ENCODE results near the gene SLC37A2.
"Not testable (repeated sequence)": the region's sequence is repeated elsewhere in the genome, so short reads cannot be mapped to it uniquely, and the experiment has no call there.

Gene SLC37A2

GRCh38 chr11:125062931-125063428 lies at the start of gene SLC37A2:
TSS of gene SLC37A2 (plus strand) at chr11:125063305. CDS start at chr11:125063368, 63 bp downstream.
- peak; percentile 39 to 56 for DNase-seq (ENCODE audit: extremely low read depth in 1 of 2, low read depth in 1 of 2)

- no peak for DNase-seq (ENCODE audit: extremely low read depth in 1 of 2, low read depth in 1 of 2)
These were observed 46.7 kb upstream of the SLC37A2 start for GRCh38 chr11:125016413-125016812.

- no peak for DNase-seq (ENCODE audit: extremely low read depth in 1 of 2, low read depth in 1 of 2)
These were observed 42.8 kb upstream of the SLC37A2 start for GRCh38 chr11:125020342-125020741.

- DNase-seq (ENCODE audit: extremely low read depth in 1 of 2, low read depth in 1 of 2), result no peak
These were observed 40.6 kb upstream of the SLC37A2 start for GRCh38 chr11:125022551-125022950.

- DNase-seq (ENCODE audit: extremely low read depth in 1 of 2, low read depth in 1 of 2), result no peak
These were observed 37.1 kb upstream of the SLC37A2 start for GRCh38 chr11:125025968-125026367.

- not testable (repeated sequence) for DNase-seq (ENCODE audit: extremely low read depth in 1 of 2, low read depth in 1 of 2)
These were observed 33.7 kb upstream of the SLC37A2 start for GRCh38 chr11:125029431-125029830.

- DNase-seq (ENCODE audit: extremely low read depth in 1 of 2, low read depth in 1 of 2), result no peak
These were observed 26.2 kb upstream of the SLC37A2 start for GRCh38 chr11:125036933-125037332.

- no peak for DNase-seq (ENCODE audit: extremely low read depth in 1 of 2, low read depth in 1 of 2)
These were observed 13.8 kb upstream of the SLC37A2 start for GRCh38 chr11:125049164-125049792.

- DNase-seq (ENCODE audit: extremely low read depth in 1 of 2, low read depth in 1 of 2), result no peak
These were observed 11.1 kb upstream of the SLC37A2 start for GRCh38 chr11:125052047-125052446.

- no peak for DNase-seq (ENCODE audit: extremely low read depth in 1 of 2, low read depth in 1 of 2)
These were observed 9.9 kb upstream of the SLC37A2 start for GRCh38 chr11:125053167-125053566.

GRCh38 chr11:125055107-125055715 lies 7.9 kb upstream of the SLC37A2 start:
- DNase-seq (ENCODE audit: extremely low read depth in 1 of 2, low read depth in 1 of 2), result no peak

GRCh38 chr11:125056111-125056510 lies 7.0 kb upstream of the SLC37A2 start:
- DNase-seq (ENCODE audit: extremely low read depth in 1 of 2, low read depth in 1 of 2), result not testable (repeated sequence)

- no peak for DNase-seq (ENCODE audit: extremely low read depth in 1 of 2, low read depth in 1 of 2)
These were observed 6.0 kb upstream of the SLC37A2 start for GRCh38 chr11:125056931-125057692.

GRCh38 chr11:125057693-125058016 lies 5.5 kb upstream of the SLC37A2 start:
- no peak for DNase-seq (ENCODE audit: extremely low read depth in 1 of 2, low read depth in 1 of 2)

GRCh38 chr11:125061281-125061680 lies 1.8 kb upstream of the SLC37A2 start:
- no peak for DNase-seq (ENCODE audit: extremely low read depth in 1 of 2, low read depth in 1 of 2)

GRCh38 chr11:125062218-125062930 lies 731 bp upstream of the SLC37A2 start:
- no peak for DNase-seq (ENCODE audit: extremely low read depth in 1 of 2, low read depth in 1 of 2)

- DNase-seq (ENCODE audit: extremely low read depth in 1 of 2, low read depth in 1 of 2), result no peak
These were observed 431 bp downstream of the SLC37A2 start for GRCh38 chr11:125063429-125064043.

GRCh38 chr11:125064070-125064469 lies 965 bp downstream of the SLC37A2 start:
- no peak for DNase-seq (ENCODE audit: extremely low read depth in 1 of 2, low read depth in 1 of 2)

GRCh38 chr11:125068368-125068767 lies 5.3 kb downstream of the SLC37A2 start:
- no peak for DNase-seq (ENCODE audit: extremely low read depth in 1 of 2, low read depth in 1 of 2)

GRCh38 chr11:125069008-125069407 lies 5.9 kb downstream of the SLC37A2 start:
- DNase-seq (ENCODE audit: extremely low read depth in 1 of 2, low read depth in 1 of 2), result no peak

- DNase-seq (ENCODE audit: extremely low read depth in 1 of 2, low read depth in 1 of 2), result no peak
These were observed 6.7 kb downstream of the SLC37A2 start for GRCh38 chr11:125069796-125070195.

Measured in stimulated activated CD8-positive, alpha-beta memory T cell treated with anti-CD3 and anti-CD28 coated beads, Interleukin-7, amount 100 ng/mL, for 48 hours (primary cell).